Sigmoid colon (tissue), 7 donors: Measurements from ENCODE around the gene CTIF. TPM values are rescaled to one million over a fixed set of nuclear protein-coding genes. Genes with fewer than 3 reads are reported as not detected.
A peak's percentile ranks its signal among the peaks of the same experiment; 100 is the strongest.

Experiments used
- DNase-seq: peaks from one replicate; pipeline ENCODE4 v3.0.0-alpha.2; 2019
- H3K27ac ChIP-seq, 4 donors: fragments of 200-600 bp; sonication (generic); one replicate each; pipeline ENCODE4 v1.5.1; 2016 to 2019; ENCODE audit warnings: mild to moderate bottlenecking in 1 of 4
- H3K27me3 ChIP-seq, 3 donors: fragments of 200-600 bp; sonication (generic); one replicate each; pipeline ENCODE4 v1.5.1; 2019; ENCODE audit warnings: mild to moderate bottlenecking in 1 of 3
- H3K36me3 ChIP-seq, 4 donors: fragments of 200-600 bp; sonication (generic); one replicate each; pipeline ENCODE4 v1.5.1; 2016 to 2019
- H3K4me1 ChIP-seq, 4 donors: fragments of 200-600 bp; sonication (generic); one replicate each; pipeline ENCODE4 v1.5.1; 2017 to 2019
- H3K4me3 ChIP-seq, 4 donors: fragments of 200-600 bp; sonication (generic); one replicate each; pipeline ENCODE4 v1.5.1; 2017 to 2019; ENCODE audit warnings: mild to moderate bottlenecking in 2 of 4, moderate library complexity in 1 of 4
- H3K9me3 ChIP-seq, 4 donors: fragments of 200-600 bp in 3 of 4; sonication (generic) in 3 of 4; one replicate each; pipeline versions ENCODE4 v1.5.1 to v1.6.1; 2013 to 2019
- CTCF ChIP-seq, 4 experiments: fragments of 450-650 bp in 3 of 4; fragments of 200-600 bp in 1 of 4; IDR thresholded peaks; one replicate each; pipeline ENCODE4 v1.5.1; 2016 to 2019; ENCODE audit warnings: antibody characterized with exemption in 4 of 4, mild to moderate bottlenecking in 3 of 4, moderate library complexity in 2 of 4
- EP300 ChIP-seq, 4 donors: sonication (generic); formaldehyde crosslinking; IDR thresholded peaks; one replicate each; pipeline ENCODE4 v1.6.1; 2017; ENCODE audit warnings: antibody characterized with exemption in 4 of 4
- POLR2A ChIP-seq, 2 donors: fragments of 450-650 bp; IDR thresholded peaks; one replicate each; pipeline ENCODE4 v1.6.1; 2016; ENCODE audit warnings: antibody characterized with exemption in 2 of 2, mild to moderate bottlenecking in 2 of 2, moderate library complexity in 2 of 2
- POLR2AphosphoS5 ChIP-seq, 4 donors: sonication (generic); formaldehyde crosslinking; IDR thresholded peaks; one replicate each; pipeline ENCODE4 v1.6.1; 2017; ENCODE audit warnings: antibody characterized with exemption in 4 of 4
- WGBS, 2 donors: extraction: QIAGEN DNeasy Blood & Tissue Kit; methylation state at CpG; one replicate each; pipeline ENCODE4 v1.1.7; 2013; 5-methylcytosine and 5-hydroxymethylcytosine counted together
- intact Hi-C: fragments of 100-400 bp; cut with DNase I; formaldehyde crosslinking; loops from one replicate; pipeline ENCODE4 v1.15.1; 2023
- polyA plus RNA-seq, 3 donors: library from polyadenylated mRNA; stranded (reverse); fragments of 200-250 nt; gene quantifications; one replicate each; pipeline ENCODE4 v1.2.3, GENCODE V29; 2013
- total RNA-seq, 4 donors: library from RNA; depleted of rRNA; stranded (reverse); fragments of >200 nt; gene quantifications; one replicate each; pipeline ENCODE4 v1.1.0, GENCODE V29; 2016
- donor health status: healthy with polysubstance abuse.
- donor health status: Bipolar disorder and iron deficiency.
- donor health status: healthy.

The CTIF gene
- total and polyA plus RNA-seq, 7 donors: 3.6 to 65.9 (median 22.5) TPM

- H3K36me3 ChIP-seq: peaks cover 0 to 54% (median 16%) of the 10 kb centered on the region in 4 donors
- no peaks in the 10 kb centered on the region for H3K9me3 ChIP-seq
- H3K27me3 ChIP-seq: no peaks in the 10 kb centered on the region
- peaks cover 0 to 3% (median 0%) of the 10 kb centered on the region in 4 donors for H3K4me1 ChIP-seq
- TF ChIP-seq POLR2AphosphoS5 (IDR thresholded peaks at IDR 0.05) (no peak), POLR2A (IDR thresholded peaks at IDR 0.05) (no peak), EP300 (IDR thresholded peaks at IDR 0.05) (no peak), CTCF (IDR thresholded peaks at IDR 0.05) (no peak)
- H3K4me3 ChIP-seq: no peak overlapping the region
- H3K27ac ChIP-seq: no peak overlapping the region
- intact Hi-C loops: no loop called here
- DNase-seq: peak; percentile 46
- WGBS, 2 donors: 93 to 94% methylated on average over 11 of the region's 11 CpGs
These were observed 281.1 kb downstream of the CTIF start for GRCh38 chr18:48819781-48820482.

- Histone ChIP-seq H3K27ac (no peak overlapping the region), H3K4me3 (no peak overlapping the region), H3K36me3 (peaks cover 0 to 50% (median 16%) of the 10 kb centered on the region in 4 donors), H3K4me1 (peaks cover 0 to 10% (median 0%) of the 10 kb centered on the region in 4 donors), H3K27me3 (no peaks in the 10 kb centered on the region), H3K9me3 (no peaks in the 10 kb centered on the region)
- TF ChIP-seq EP300 (IDR thresholded peaks at IDR 0.05) (no peak), CTCF (IDR thresholded peaks at IDR 0.05) (no peak), POLR2AphosphoS5 (IDR thresholded peaks at IDR 0.05) (no peak), POLR2A (IDR thresholded peaks at IDR 0.05) (no peak)
- WGBS, 2 donors: 82 to 94% methylated on average over 11 of the region's 11 CpGs
- DNase-seq: peak; percentile 47
- intact Hi-C loops: no loop called here
These were observed 281.8 kb downstream of the CTIF start for GRCh38 chr18:48820483-48821250.

GRCh38 chr18:48821251-48821590 is 282.4 kb downstream of the CTIF start:
- H3K4me1 ChIP-seq: peaks cover 0 to 10% (median 0%) of the 10 kb centered on the region in 4 donors
- no peak overlapping the region for H3K4me3 ChIP-seq
- DNase-seq: peak; percentile 14
- H3K36me3 ChIP-seq: peaks cover 0 to 50% (median 16%) of the 10 kb centered on the region in 4 donors
- intact Hi-C loops: no loop called here
- WGBS, 2 donors: 87 to 95% methylated on average over 5 of the region's 5 CpGs
- H3K27ac ChIP-seq: no peak overlapping the region
- TF ChIP-seq POLR2A (IDR thresholded peaks at IDR 0.05): no peak
- no peak for TF ChIP-seq CTCF (IDR thresholded peaks at IDR 0.05)
- no peak for TF ChIP-seq EP300 (IDR thresholded peaks at IDR 0.05)
- no peak for TF ChIP-seq POLR2AphosphoS5 (IDR thresholded peaks at IDR 0.05)
- H3K9me3 ChIP-seq: no peaks in the 10 kb centered on the region
- H3K27me3 ChIP-seq: no peaks in the 10 kb centered on the region

GRCh38 chr18:48821845-48822244 is 283.0 kb downstream of the CTIF start:
- WGBS, 2 donors: 69 to 80% methylated on average over 4 of the region's 4 CpGs
- Histone ChIP-seq H3K27me3 (no peaks in the 10 kb centered on the region), H3K4me1 (peaks cover 0 to 15% (median 1%) of the 10 kb centered on the region in 4 donors), H3K4me3 (no peak overlapping the region), H3K9me3 (no peaks in the 10 kb centered on the region), H3K27ac (no peak overlapping the region), H3K36me3 (peaks cover 0 to 50% (median 16%) of the 10 kb centered on the region in 4 donors)
- intact Hi-C loops: no loop called here
- no peak for DNase-seq
- TF ChIP-seq POLR2AphosphoS5 (IDR thresholded peaks at IDR 0.05): no peak
- TF ChIP-seq CTCF (IDR thresholded peaks at IDR 0.05): no peak
- no peak for TF ChIP-seq EP300 (IDR thresholded peaks at IDR 0.05)
- TF ChIP-seq POLR2A (IDR thresholded peaks at IDR 0.05): no peak
